ENCODE data around the gene CEP95. TPM values are rescaled to one million over a fixed set of nuclear protein-coding genes. Genes with fewer than 3 reads are reported as not detected.
"Not testable (repeated sequence)": the region's sequence is repeated elsewhere in the genome, so short reads cannot be mapped to it uniquely, and the experiment has no call there.

The CEP95 gene, protein sequence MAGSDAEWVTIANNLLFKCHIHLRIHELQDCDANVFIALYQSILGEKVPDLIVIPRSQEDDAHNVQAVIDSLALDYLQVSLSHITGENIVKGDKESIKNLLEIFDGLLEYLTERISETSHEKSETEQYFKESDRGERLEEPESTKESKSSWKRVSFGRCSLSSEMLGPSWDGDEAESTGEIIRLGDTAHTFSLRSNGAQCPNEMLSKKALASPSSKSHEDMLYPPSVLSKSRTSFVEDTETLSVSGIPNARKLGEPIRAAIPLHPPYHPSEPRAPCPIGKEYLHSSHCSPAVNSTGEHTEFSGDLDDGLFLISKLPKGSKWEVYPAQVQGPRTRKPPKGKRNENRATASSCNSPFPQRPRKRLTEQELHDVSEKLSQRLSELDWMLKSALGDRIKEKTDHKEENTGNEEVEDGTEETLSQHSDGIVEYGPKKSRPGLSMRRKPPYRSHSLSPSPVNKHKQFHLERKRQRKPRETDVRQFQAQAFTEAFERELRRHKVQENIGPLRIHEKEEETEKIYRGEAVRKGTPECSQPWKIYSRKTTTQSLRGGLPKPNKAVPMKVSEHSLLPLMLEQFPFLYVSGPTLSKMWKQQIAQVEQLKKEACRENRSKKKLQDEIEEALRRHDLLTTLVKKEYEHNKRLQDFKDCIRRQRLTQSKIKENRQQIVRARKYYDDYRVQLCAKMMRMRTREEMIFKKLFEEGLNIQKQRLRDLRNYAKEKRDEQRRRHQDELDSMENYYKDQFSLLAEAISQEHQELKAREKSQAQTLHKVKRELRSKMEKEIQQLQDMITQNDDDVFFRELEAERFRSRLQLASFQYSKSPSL
- total RNA-seq (10 to 100 TPM; 57.7 to 60.9 TPM), polyA plus RNA-seq (ENCODE audit: insufficient read length in 2 of 2) (10 to 100 TPM; 63.2 to 83.8 TPM)
- long read RNA-seq, donor 1, partial matches to known transcripts: 0 of 6 reads
- long read RNA-seq, donor 1, other reads (novel, unspliced or antisense): 0 of 6 reads
- long read RNA-seq, donor 2, partial matches to known transcripts: 0 of 1 reads
- long read RNA-seq, donor 2, other reads (novel, unspliced or antisense): 0 of 1 reads
- long read RNA-seq, donor 3, partial matches to known transcripts: 27 of 27 reads
- long read RNA-seq, donor 3, other reads (novel, unspliced or antisense): 0 of 27 reads
- long read RNA-seq, donor 4, partial matches to known transcripts: 11 of 22 reads
- long read RNA-seq, donor 4, other reads (novel, unspliced or antisense): 0 of 22 reads

GRCh38 chr17:64506576-64507412 lies at the start of gene CEP95:
TSS of gene CEP95 (plus strand) at chr17:64506977. CDS start at chr17:64507098, 121 bp downstream.
- WGBS (ENCODE audit: insufficient coverage): 0% methylated on average over 77 of the region's 77 CpGs
- H3K36me3 ChIP-seq (ENCODE audit: control insufficient read depth, insufficient read depth, low read length): peaks cover 33% of the 10 kb centered on the region

DNA sequence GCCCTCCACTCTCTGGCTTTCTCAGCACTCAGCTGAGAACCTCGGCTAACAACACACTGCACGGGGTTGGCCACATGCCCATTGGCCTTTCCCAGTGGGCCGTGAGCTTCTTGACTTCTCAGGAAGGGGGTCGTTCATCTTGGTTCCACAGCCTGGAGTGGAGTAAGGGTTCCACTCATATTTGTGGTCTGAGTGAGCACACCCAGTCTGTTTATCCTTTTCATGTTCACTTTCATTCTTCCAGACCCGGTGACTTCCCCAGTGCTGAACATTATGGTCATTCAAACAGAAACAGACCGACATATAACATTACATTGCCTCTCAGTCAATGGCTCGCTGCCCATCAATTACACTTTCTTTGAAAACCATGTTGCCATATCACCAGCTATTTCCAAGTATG lies 49.6 kb upstream of the CEP95 start:
- H3K27me3 ChIP-seq (ENCODE audit: control insufficient read depth, insufficient read depth, low read length): no peaks in the 10 kb centered on the region
- H3K4me1 ChIP-seq (ENCODE audit: control insufficient read depth, insufficient read depth, low read length): peaks cover 2% of the 10 kb centered on the region
- no peak overlapping the region for H3K27ac ChIP-seq (ENCODE audit: low read depth, low read length)
- no peaks in the 10 kb centered on the region for H3K9me3 ChIP-seq (ENCODE audit: control insufficient read depth, insufficient read depth, low read length)
- 92% methylated on average over 2 of the region's 7 CpGs for WGBS (ENCODE audit: insufficient coverage)
- no peak overlapping the region for H3K4me3 ChIP-seq (ENCODE audit: low read depth, low read length)
- H3K36me3 ChIP-seq (ENCODE audit: control insufficient read depth, insufficient read depth, low read length): no peaks in the 10 kb centered on the region
- no peak for DNase-seq (ENCODE audit: low read depth in 4 of 6, low spot score in 6 of 6)

More at GRCh38 chr17:64506576-64507412, at the start of gene CEP95:
- Histone ChIP-seq H3K4me3 (ENCODE audit: low read depth, low read length) (peak within 1 kb of the TSS; percentile 98), H3K27me3 (ENCODE audit: control insufficient read depth, insufficient read depth, low read length) (no peaks in the 10 kb centered on the region), H3K4me1 (ENCODE audit: control insufficient read depth, insufficient read depth, low read length) (peaks cover 6% of the 10 kb centered on the region), H3K27ac (ENCODE audit: low read depth, low read length) (peak within 1 kb of the TSS; percentile 100), H3K9me3 (ENCODE audit: control insufficient read depth, insufficient read depth, low read length) (no peaks in the 10 kb centered on the region)
- DNase-seq (ENCODE audit: low read depth in 4 of 6, low spot score in 6 of 6): peak; percentile 90 to 99 (median 95)

GRCh38 chr17:64458756-64459155 lies 48.0 kb upstream of the CEP95 start:
- H3K36me3 ChIP-seq (ENCODE audit: control insufficient read depth, insufficient read depth, low read length): no peaks in the 10 kb centered on the region
- no peaks in the 10 kb centered on the region for H3K9me3 ChIP-seq (ENCODE audit: control insufficient read depth, insufficient read depth, low read length)
- DNase-seq (ENCODE audit: low read depth in 4 of 6, low spot score in 6 of 6): no peak
- WGBS (ENCODE audit: insufficient coverage): 91% methylated on average over 6 of the region's 8 CpGs
- no peaks in the 10 kb centered on the region for H3K27me3 ChIP-seq (ENCODE audit: control insufficient read depth, insufficient read depth, low read length)
- no peak overlapping the region for H3K27ac ChIP-seq (ENCODE audit: low read depth, low read length)
- no peak overlapping the region for H3K4me3 ChIP-seq (ENCODE audit: low read depth, low read length)
- peaks cover 2% of the 10 kb centered on the region for H3K4me1 ChIP-seq (ENCODE audit: control insufficient read depth, insufficient read depth, low read length)

DNA sequence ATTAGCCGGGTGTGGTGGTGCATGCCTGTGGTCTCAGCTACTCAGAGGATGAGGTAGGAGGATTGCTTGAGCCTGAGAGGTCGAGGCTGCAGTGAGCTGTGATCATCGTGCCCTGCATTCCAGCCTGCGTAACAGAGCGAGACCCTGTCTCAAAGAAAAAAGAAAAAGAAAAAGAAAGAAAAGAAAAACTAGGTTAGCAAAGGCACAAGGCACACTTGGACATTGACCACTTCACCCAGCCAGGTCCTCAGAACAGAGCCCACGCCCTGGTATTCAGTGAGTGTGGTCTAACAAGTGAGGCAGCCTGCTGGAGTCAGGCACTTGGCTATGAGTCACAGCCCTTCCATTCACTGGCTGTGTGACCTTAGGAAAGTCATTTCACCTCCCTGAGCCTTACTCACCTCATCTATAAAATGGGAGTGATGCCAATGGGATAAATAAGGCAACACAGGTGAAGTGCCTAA lies 47.5 kb upstream of the CEP95 start:
- DNase-seq (ENCODE audit: low read depth in 4 of 6, low spot score in 6 of 6): no peak
- WGBS (ENCODE audit: insufficient coverage): 96% methylated on average over 4 of the region's 6 CpGs
- H3K4me1 ChIP-seq (ENCODE audit: control insufficient read depth, insufficient read depth, low read length): peaks cover 2% of the 10 kb centered on the region
- no peaks in the 10 kb centered on the region for H3K36me3 ChIP-seq (ENCODE audit: control insufficient read depth, insufficient read depth, low read length)
- no peak overlapping the region for H3K4me3 ChIP-seq (ENCODE audit: low read depth, low read length)
- no peak overlapping the region for H3K27ac ChIP-seq (ENCODE audit: low read depth, low read length)
- H3K9me3 ChIP-seq (ENCODE audit: control insufficient read depth, insufficient read depth, low read length): no peaks in the 10 kb centered on the region
- no peaks in the 10 kb centered on the region for H3K27me3 ChIP-seq (ENCODE audit: control insufficient read depth, insufficient read depth, low read length)

GRCh38 chr17:64459818-64460217 lies 47.0 kb upstream of the CEP95 start:
- no CpG with 5 or more reads among the region's 7 CpGs for WGBS (ENCODE audit: insufficient coverage)

DNA sequence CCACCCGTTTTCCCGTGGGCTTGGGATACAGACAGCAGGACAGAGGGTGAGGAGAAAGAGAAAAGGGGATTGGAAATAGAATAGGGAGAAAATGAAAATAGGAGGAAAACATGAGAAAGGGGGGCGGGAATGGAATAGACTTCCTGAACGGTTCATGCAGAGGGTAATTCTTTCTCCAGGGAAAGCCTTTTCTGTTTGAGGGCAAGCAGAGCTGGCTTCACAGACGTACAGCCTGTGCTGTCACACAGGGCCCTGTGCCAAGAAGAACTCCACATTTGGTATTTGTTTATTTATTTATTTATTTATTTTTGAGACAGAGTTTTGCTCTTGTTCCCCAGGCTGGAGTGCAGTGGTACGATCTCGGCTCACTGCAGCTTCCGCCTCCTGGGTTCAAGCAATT lies 45.8 kb upstream of the CEP95 start:
- H3K9me3 ChIP-seq (ENCODE audit: control insufficient read depth, insufficient read depth, low read length): no peaks in the 10 kb centered on the region
- 44% methylated on average over 2 of the region's 8 CpGs for WGBS (ENCODE audit: insufficient coverage)
- no peak overlapping the region for H3K4me3 ChIP-seq (ENCODE audit: low read depth, low read length)
- H3K27me3 ChIP-seq (ENCODE audit: control insufficient read depth, insufficient read depth, low read length): no peaks in the 10 kb centered on the region
- no peak overlapping the region for H3K27ac ChIP-seq (ENCODE audit: low read depth, low read length)
- no peaks in the 10 kb centered on the region for H3K36me3 ChIP-seq (ENCODE audit: control insufficient read depth, insufficient read depth, low read length)
- no peak for DNase-seq (ENCODE audit: low read depth in 4 of 6, low spot score in 6 of 6)
- peaks cover 2% of the 10 kb centered on the region for H3K4me1 ChIP-seq (ENCODE audit: control insufficient read depth, insufficient read depth, low read length)

More at GRCh38 chr17:64459818-64460217, 47.0 kb upstream of the CEP95 start:
- not testable (repeated sequence) for H3K4me3 ChIP-seq (ENCODE audit: low read depth, low read length); H3K27me3 ChIP-seq (ENCODE audit: control insufficient read depth, insufficient read depth, low read length); H3K27ac ChIP-seq (ENCODE audit: low read depth, low read length); H3K36me3 ChIP-seq (ENCODE audit: control insufficient read depth, insufficient read depth, low read length); H3K9me3 ChIP-seq (ENCODE audit: control insufficient read depth, insufficient read depth, low read length); DNase-seq (ENCODE audit: low read depth in 4 of 6, low spot score in 6 of 6); H3K4me1 ChIP-seq (ENCODE audit: control insufficient read depth, insufficient read depth, low read length)

GRCh38 chr17:64461788-64462187 lies 45.0 kb upstream of the CEP95 start:
- no CpG with 5 or more reads among the region's 6 CpGs for WGBS (ENCODE audit: insufficient coverage)
- Histone ChIP-seq H3K36me3 (ENCODE audit: control insufficient read depth, insufficient read depth, low read length) (no peaks in the 10 kb centered on the region), H3K27me3 (ENCODE audit: control insufficient read depth, insufficient read depth, low read length) (no peaks in the 10 kb centered on the region), H3K4me3 (ENCODE audit: low read depth, low read length) (no peak overlapping the region), H3K9me3 (ENCODE audit: control insufficient read depth, insufficient read depth, low read length) (no peaks in the 10 kb centered on the region), H3K4me1 (ENCODE audit: control insufficient read depth, insufficient read depth, low read length) (peaks cover 2% of the 10 kb centered on the region), H3K27ac (ENCODE audit: low read depth, low read length) (no peak overlapping the region)
- no peak for DNase-seq (ENCODE audit: low read depth in 4 of 6, low spot score in 6 of 6)

GRCh38 chr17:64466019-64466735 lies 40.6 kb upstream of the CEP95 start:
- peak in 1 of 6 donors; percentile 35 for DNase-seq (ENCODE audit: low read depth in 4 of 6, low spot score in 6 of 6)
- H3K4me1 ChIP-seq (ENCODE audit: control insufficient read depth, insufficient read depth, low read length): no peaks in the 10 kb centered on the region

More at GRCh38 chr17:64466019-64466735, 40.6 kb upstream of the CEP95 start:
- Histone ChIP-seq H3K27ac (ENCODE audit: low read depth, low read length) (no peak overlapping the region), H3K9me3 (ENCODE audit: control insufficient read depth, insufficient read depth, low read length) (no peaks in the 10 kb centered on the region), H3K27me3 (ENCODE audit: control insufficient read depth, insufficient read depth, low read length) (no peaks in the 10 kb centered on the region), H3K4me3 (ENCODE audit: low read depth, low read length) (no peak overlapping the region), H3K36me3 (ENCODE audit: control insufficient read depth, insufficient read depth, low read length) (no peaks in the 10 kb centered on the region)
- WGBS (ENCODE audit: insufficient coverage): 75% methylated on average over 6 of the region's 9 CpGs
